ENCODE measurements around the gene MAP1B. TPM values are rescaled to one million over a fixed set of nuclear protein-coding genes. Genes with fewer than 3 reads are reported as not detected.

MAP1B gene
- total and polyA plus RNA-seq, 10 of the 15 experiments (the other 5 are each of a cell fraction or from before 2014, with no cell fraction given): 0.02 to 0.81 (median 0.06) TPM; not detected in 1

- in situ Hi-C loops (cut with MboI): no loop called here
- ChIA-PET SMC1A (ENCODE audit: uncharacterized antibody, unreplicated experiment) (interaction anchor here (0.6 kb wide), 1 partner anchor 20 kb away, joined by 3 read pairs; no protein-coding TSS in a partner anchor), POLR2A (no interaction called here), CTCF (no interaction called here), RAD21 (ENCODE audit: unreplicated experiment) (no interaction called here)
- Histone ChIP-seq H3K9me3 (replicated peaks; ENCODE audit: control insufficient read depth, insufficient read depth, low read length) (no peaks in the 10 kb centered on the region), H3K27ac (ENCODE audit: control insufficient read depth, insufficient read depth) (no peak overlapping the region), H3K4me3 (no peak overlapping the region), H3K79me2 (ENCODE audit: control insufficient read depth, insufficient read depth, low read length) (no peaks in the 10 kb centered on the region), H3K27me3 (replicated peaks in 1 of 2; ENCODE audit: control insufficient read depth in 2 of 2, insufficient read depth in 2 of 2, low read length in 1 of 2) (no peaks in the 10 kb centered on the region; a peak in 2 of 4 replicates), H3K4me1 (ENCODE audit: control insufficient read depth, insufficient read depth, low read length) (no peaks in the 10 kb centered on the region), H3K9ac (ENCODE audit: control insufficient read depth, insufficient read depth, low read length) (no peak overlapping the region), H3K36me3 (ENCODE audit: control insufficient read depth in 2 of 2, insufficient read depth in 2 of 2, low read length in 1 of 2) (no peaks in the 10 kb centered on the region), H2AFZ (ENCODE audit: control insufficient read depth, low read depth, low read length) (no peak overlapping the region), H4K20me1 (ENCODE audit: control insufficient read depth, insufficient read depth) (no peaks in the 10 kb centered on the region), H3K4me2 (ENCODE audit: control insufficient read depth, insufficient read depth) (no peak overlapping the region)
- ATAC-seq (no peak), FAIRE-seq (no peak), DNase-seq (ENCODE audit: low read depth, low spot score) (no peak)
- WGBS (ENCODE audit: insufficient coverage, insufficient replicate concordance, low lambda C conversion rate, missing lambda C conversion rate): 33% methylated on average over 4 of the region's 4 CpGs
- no TSS peak for BruUV-seq (replicated peaks)
- intact Hi-C loops (cut with micrococcal nuclease; ENCODE audit: unreplicated experiment): no loop called here
- TF ChIP-seq ZNF24 (IDR thresholded peaks at IDR 0.05): no peak
- no peak for TF ChIP-seq SKIL (IDR thresholded peaks at IDR 0.05; ENCODE audit: low read depth, poor library complexity, severe bottlenecking)
- TF ChIP-seq GATAD2B (conservative IDR thresholded peaks at IDR 0.05; ENCODE audit: low read depth): no peak
- TF ChIP-seq FOS (IDR thresholded peaks at IDR 0.05; ENCODE audit: borderline replicate concordance, extremely low read depth, insufficient read length): no peak
- TF ChIP-seq NRF1 (conservative IDR thresholded peaks at IDR 0.05; ENCODE audit: low read depth, low read length): no peak
- TF ChIP-seq ZNF217 (IDR thresholded peaks at IDR 0.05): no peak
- TF ChIP-seq SIN3A (IDR thresholded peaks at IDR 0.05; ENCODE audit: low read depth, low read length): no peak
- TF ChIP-seq, protein P1, sequence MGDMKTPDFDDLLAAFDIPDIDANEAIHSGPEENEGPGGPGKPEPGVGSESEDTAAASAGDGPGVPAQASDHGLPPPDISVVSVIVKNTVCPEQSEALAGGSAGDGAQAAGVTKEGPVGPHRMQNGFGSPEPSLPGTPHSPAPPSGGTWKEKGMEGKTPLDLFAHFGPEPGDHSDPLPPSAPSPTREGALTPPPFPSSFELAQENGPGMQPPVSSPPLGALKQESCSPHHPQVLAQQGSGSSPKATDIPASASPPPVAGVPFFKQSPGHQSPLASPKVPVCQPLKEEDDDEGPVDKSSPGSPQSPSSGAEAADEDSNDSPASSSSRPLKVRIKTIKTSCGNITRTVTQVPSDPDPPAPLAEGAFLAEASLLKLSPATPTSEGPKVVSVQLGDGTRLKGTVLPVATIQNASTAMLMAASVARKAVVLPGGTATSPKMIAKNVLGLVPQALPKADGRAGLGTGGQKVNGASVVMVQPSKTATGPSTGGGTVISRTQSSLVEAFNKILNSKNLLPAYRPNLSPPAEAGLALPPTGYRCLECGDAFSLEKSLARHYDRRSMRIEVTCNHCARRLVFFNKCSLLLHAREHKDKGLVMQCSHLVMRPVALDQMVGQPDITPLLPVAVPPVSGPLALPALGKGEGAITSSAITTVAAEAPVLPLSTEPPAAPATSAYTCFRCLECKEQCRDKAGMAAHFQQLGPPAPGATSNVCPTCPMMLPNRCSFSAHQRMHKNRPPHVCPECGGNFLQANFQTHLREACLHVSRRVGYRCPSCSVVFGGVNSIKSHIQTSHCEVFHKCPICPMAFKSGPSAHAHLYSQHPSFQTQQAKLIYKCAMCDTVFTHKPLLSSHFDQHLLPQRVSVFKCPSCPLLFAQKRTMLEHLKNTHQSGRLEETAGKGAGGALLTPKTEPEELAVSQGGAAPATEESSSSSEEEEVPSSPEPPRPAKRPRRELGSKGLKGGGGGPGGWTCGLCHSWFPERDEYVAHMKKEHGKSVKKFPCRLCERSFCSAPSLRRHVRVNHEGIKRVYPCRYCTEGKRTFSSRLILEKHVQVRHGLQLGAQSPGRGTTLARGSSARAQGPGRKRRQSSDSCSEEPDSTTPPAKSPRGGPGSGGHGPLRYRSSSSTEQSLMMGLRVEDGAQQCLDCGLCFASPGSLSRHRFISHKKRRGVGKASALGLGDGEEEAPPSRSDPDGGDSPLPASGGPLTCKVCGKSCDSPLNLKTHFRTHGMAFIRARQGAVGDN (IDR thresholded peaks at IDR 0.05): no peak
- no peak for TF ChIP-seq IRF5 (IDR thresholded peaks at IDR 0.05; ENCODE audit: borderline replicate concordance)
- TF ChIP-seq STAT1 (conservative IDR thresholded peaks at IDR 0.05): no peak
- TF ChIP-seq MLLT1 (IDR thresholded peaks at IDR 0.05): no peak
- no peak for TF ChIP-seq TCF7 (IDR thresholded peaks at IDR 0.05; ENCODE audit: borderline replicate concordance)
Observed at GRCh38 chr5:72153551-72153950, 46.3 kb downstream of the MAP1B start.

Data from GM12878 (cell line).